OCI-LY3 (cell line): ENCODE data around the gene AGBL1.

ENCODE experiments used
- H2AFZ ChIP-seq: fragments of 200-600, 300-600 bp; shearing (Covaris generic); 2 replicates; pipeline ENCODE4 v1.6.0; 2014; ENCODE audit warnings: antibody characterized with exemption, low read depth, low read length
- H3K27ac ChIP-seq: fragments of 200-600, 300-600 bp; sonication (generic); 2 replicates; pipeline ENCODE4 v1.5.1; 2014; ENCODE audit warnings: mild to moderate bottlenecking, low read length, moderate library complexity, mixed read lengths
- H3K27me3 ChIP-seq: fragments of 200-600, 300-600 bp; sonication (generic); 2 replicates; pipeline ENCODE4 v1.6.1; 2014; ENCODE audit warnings: low read depth, low read length, mixed read lengths
- H3K36me3 ChIP-seq: fragments of 200-600, 300-600 bp; sonication (generic); replicated peaks from 2 replicates; pipeline ENCODE3; 2014; ENCODE audit warnings: low read depth, low read length, mixed read lengths
- H3K4me1 ChIP-seq: fragments of 300-600, 200-600 bp; sonication (generic); 2 replicates; pipeline ENCODE4 v1.6.1; 2014; ENCODE audit warnings: low read length, mixed read lengths
- H3K4me2 ChIP-seq: fragments of 200-600, 300-600 bp; sonication (generic); 2 replicates; pipeline ENCODE4 v1.6.1; 2014; ENCODE audit warnings: low read length, mixed read lengths
- H3K4me3 ChIP-seq: fragments of 300-600, 200-600 bp; sonication (generic); 2 replicates; pipeline ENCODE4 v1.5.1; 2014; ENCODE audit warnings: antibody characterized with exemption, mild to moderate bottlenecking, low read length, moderate library complexity
- H3K79me2 ChIP-seq: fragments of 300-600, 200-600 bp; shearing (Covaris generic); 2 replicates; pipeline ENCODE4 v1.6.1; 2014; ENCODE audit warnings: mild to moderate bottlenecking, low read length, mixed read lengths
- H3K9ac ChIP-seq: fragments of 300-600, 200-600 bp; shearing (Covaris generic); 2 replicates; pipeline ENCODE4 v1.6.0; 2014; ENCODE audit warnings: mild to moderate bottlenecking, low read length, moderate library complexity
- H3K9me3 ChIP-seq: fragments of 200-600, 300-600 bp; shearing (Covaris generic); 2 replicates; pipeline ENCODE4 v1.6.1; 2014; ENCODE audit warnings: low read length, mixed read lengths; ENCODE audit not compliant: insufficient read depth
- H4K20me1 ChIP-seq: fragments of 200-600, 300-600 bp; sonication (generic); 2 replicates; pipeline ENCODE4 v1.6.1; 2016; ENCODE audit warnings: low read length, mixed read lengths; ENCODE audit not compliant: insufficient read depth
- CTCF ChIP-seq: fragments of 200-600, 300-600 bp; sonication (generic); IDR thresholded peaks from 2 replicates; pipeline ENCODE4 v1.5.1; 2014; ENCODE audit warnings: antibody characterized with exemption, low read length, low read depth
- EZH2phosphoT487 ChIP-seq: fragments of 200-600 bp; shearing (Covaris generic); IDR thresholded peaks from 2 replicates; pipeline ENCODE4 v1.6.1; 2018; ENCODE audit warnings: antibody characterized with exemption, mixed run types, low read depth

AGBL1 gene

GRCh38 chr15:86653344-86654197 is 573.9 kb downstream of the AGBL1 start:
- no peaks in the 10 kb centered on the region for H3K27me3 ChIP-seq
- no peaks in the 10 kb centered on the region for H4K20me1 ChIP-seq
- no peaks in the 10 kb centered on the region for H3K4me1 ChIP-seq
- no peak for TF ChIP-seq EZH2phosphoT487
- no peak for TF ChIP-seq CTCF
- no peak overlapping the region for H2AFZ ChIP-seq
- H3K36me3 ChIP-seq = no peaks in the 10 kb centered on the region
- no peak overlapping the region for H3K4me2 ChIP-seq
- no peaks in the 10 kb centered on the region for H3K79me2 ChIP-seq
- H3K9me3 ChIP-seq = no peaks in the 10 kb centered on the region
- H3K27ac ChIP-seq = no peak overlapping the region
- H3K4me3 ChIP-seq = no peak overlapping the region
- no peak overlapping the region for H3K9ac ChIP-seq

- H3K4me1 ChIP-seq = no peaks in the 10 kb centered on the region
- TF ChIP-seq EZH2phosphoT487 = no peak
- no peak overlapping the region for H3K27ac ChIP-seq
- H3K4me2 ChIP-seq = no peak overlapping the region
- H4K20me1 ChIP-seq = no peaks in the 10 kb centered on the region
- no peak overlapping the region for H3K4me3 ChIP-seq
- no peak overlapping the region for H2AFZ ChIP-seq
- no peaks in the 10 kb centered on the region for H3K36me3 ChIP-seq
- H3K9me3 ChIP-seq = no peaks in the 10 kb centered on the region
- no peaks in the 10 kb centered on the region for H3K27me3 ChIP-seq
- no peaks in the 10 kb centered on the region for H3K79me2 ChIP-seq
- no peak overlapping the region for H3K9ac ChIP-seq
Observed at GRCh38 chr15:86654501-86654900, 574.8 kb downstream of the AGBL1 start.

- Histone ChIP-seq H3K9me3 (no peaks in the 10 kb centered on the region), H3K27me3 (no peaks in the 10 kb centered on the region), H3K9ac (no peak overlapping the region), H3K4me2 (no peak overlapping the region), H2AFZ (no peak overlapping the region), H4K20me1 (no peaks in the 10 kb centered on the region), H3K36me3 (no peaks in the 10 kb centered on the region), H3K4me3 (no peak overlapping the region), H3K4me1 (no peaks in the 10 kb centered on the region), H3K79me2 (no peaks in the 10 kb centered on the region), H3K27ac (no peak overlapping the region)
- TF ChIP-seq EZH2phosphoT487 = no peak
- TF ChIP-seq CTCF = no peak
Observed at GRCh38 chr15:86657305-86657704, 577.6 kb downstream of the AGBL1 start.

- Histone ChIP-seq H3K4me3 (no peak overlapping the region), H3K9ac (no peak overlapping the region), H3K27ac (no peak overlapping the region)
Observed at GRCh38 chr15:86659724-86660411, 580.2 kb downstream of the AGBL1 start.

More at GRCh38 chr15:86659724-86660411, 580.2 kb downstream of the AGBL1 start:
- no peaks in the 10 kb centered on the region for H4K20me1 ChIP-seq
- no peaks in the 10 kb centered on the region for H3K79me2 ChIP-seq
- no peaks in the 10 kb centered on the region for H3K36me3 ChIP-seq
- H3K9me3 ChIP-seq = no peaks in the 10 kb centered on the region
- no peak overlapping the region for H3K4me2 ChIP-seq
- H3K27me3 ChIP-seq = no peaks in the 10 kb centered on the region
- H2AFZ ChIP-seq = no peak overlapping the region
- TF ChIP-seq EZH2phosphoT487 (no peak), CTCF (no peak)
- no peaks in the 10 kb centered on the region for H3K4me1 ChIP-seq
